Measurements from ENCODE around the gene EIPR1. TPM values are rescaled to one million over a fixed set of nuclear protein-coding genes. Genes with fewer than 3 reads are reported as not detected.

Gene EIPR1
- polyA plus RNA-seq, 1 donor (not counting 4 experiments of a cell fraction or from before 2014, with no cell fraction given): 44.3 TPM

GRCh38 chr2:3312576-3313345 is 64.9 kb downstream of the EIPR1 start:
- no peak overlapping the region for H3K27ac ChIP-seq (ENCODE audit: control insufficient read depth, insufficient read depth, low read length)
- FAIRE-seq: no peak
- no peak overlapping the region for H3K4me3 ChIP-seq (ENCODE audit: control insufficient read depth in 2 of 3, extremely low read depth in 1 of 3, insufficient read depth in 2 of 3, low read depth in 1 of 3, low read length in 3 of 3)
- no peaks in the 10 kb centered on the region for H3K27me3 ChIP-seq (ENCODE audit: control insufficient read depth, extremely low read depth, insufficient read depth, low read length)
- H3K9ac ChIP-seq (ENCODE audit: control insufficient read depth, extremely low read depth, insufficient read depth, low read length): no peak overlapping the region
- no peaks in the 10 kb centered on the region for H4K20me1 ChIP-seq (ENCODE audit: control insufficient read depth, extremely low read depth, insufficient read depth, low read length)
- H3K4me1 ChIP-seq (ENCODE audit: control insufficient read depth, extremely low read depth, insufficient read depth, low read length): no peaks in the 10 kb centered on the region
- no peak overlapping the region for H2AFZ ChIP-seq (ENCODE audit: control insufficient read depth, low read length)
- H3K9me1 ChIP-seq (ENCODE audit: control insufficient read depth, extremely low read depth, insufficient read depth, low read length): no peaks in the 10 kb centered on the region
- peaks cover 13% of the 10 kb centered on the region for H3K79me2 ChIP-seq (ENCODE audit: control insufficient read depth, insufficient read depth, low read length)
- no peak overlapping the region for H3K4me2 ChIP-seq (ENCODE audit: control insufficient read depth, extremely low read depth, insufficient read depth, low read depth, low read length)
- DNase-seq (ENCODE audit: low read depth, low spot score): no peak
- H3K9me3 ChIP-seq (ENCODE audit: control insufficient read depth, low read depth, low read length): no peaks in the 10 kb centered on the region
- dilution Hi-C loops (cut with MboI; ENCODE audit: extremely low pct_ligation_motif_present, low sequenced_read_pairs): no loop called here
- peaks cover under 1% of the 10 kb centered on the region in 2 experiments for H3K36me3 ChIP-seq (ENCODE audit: control insufficient read depth in 2 of 2, extremely low read depth in 1 of 2, insufficient read depth in 2 of 2, low read length in 2 of 2)
- no peak for TF ChIP-seq CTCF (optimal IDR thresholded peaks at IDR 0.05 in 1 of 3, IDR thresholded peaks at IDR 0.05 in 1 of 3, conservative IDR thresholded peaks at IDR 0.05 in 1 of 3; ENCODE audit: extremely low read depth in 1 of 3, insufficient read depth in 2 of 3, low read length in 3 of 3)
- TF ChIP-seq EZH2 (IDR thresholded peaks at IDR 0.05; ENCODE audit: low read length): no peak

GRCh38 chr2:3311601-3312000 is 66.0 kb downstream of the EIPR1 start:
- Histone ChIP-seq H3K4me1 (ENCODE audit: control insufficient read depth, extremely low read depth, insufficient read depth, low read length) (no peaks in the 10 kb centered on the region), H3K4me2 (ENCODE audit: control insufficient read depth, extremely low read depth, insufficient read depth, low read depth, low read length) (no peak overlapping the region), H3K9me3 (ENCODE audit: control insufficient read depth, low read depth, low read length) (no peaks in the 10 kb centered on the region), H4K20me1 (ENCODE audit: control insufficient read depth, extremely low read depth, insufficient read depth, low read length) (no peaks in the 10 kb centered on the region), H3K9ac (ENCODE audit: control insufficient read depth, extremely low read depth, insufficient read depth, low read length) (no peak overlapping the region), H3K79me2 (ENCODE audit: control insufficient read depth, insufficient read depth, low read length) (peaks cover 4% of the 10 kb centered on the region), H2AFZ (ENCODE audit: control insufficient read depth, low read length) (no peak overlapping the region), H3K4me3 (ENCODE audit: control insufficient read depth in 2 of 3, extremely low read depth in 1 of 3, insufficient read depth in 2 of 3, low read depth in 1 of 3, low read length in 3 of 3) (no peak overlapping the region), H3K9me1 (ENCODE audit: control insufficient read depth, extremely low read depth, insufficient read depth, low read length) (no peaks in the 10 kb centered on the region), H3K27ac (ENCODE audit: control insufficient read depth, insufficient read depth, low read length) (no peak overlapping the region), H3K27me3 (ENCODE audit: control insufficient read depth, extremely low read depth, insufficient read depth, low read length) (no peaks in the 10 kb centered on the region), H3K36me3 (ENCODE audit: control insufficient read depth in 2 of 2, extremely low read depth in 1 of 2, insufficient read depth in 2 of 2, low read length in 2 of 2) (no peaks in the 10 kb centered on the region)
- TF ChIP-seq EZH2 (IDR thresholded peaks at IDR 0.05; ENCODE audit: low read length): no peak
- FAIRE-seq (no peak), DNase-seq (ENCODE audit: low read depth, low spot score) (no peak)
- dilution Hi-C loops (cut with MboI; ENCODE audit: extremely low pct_ligation_motif_present, low sequenced_read_pairs): no loop called here
